Tibial artery (tissue), 4 donors: Measurements from ENCODE around the gene PLXNA4.

ENCODE experiments used
- DNase-seq, 2 donors: peaks; one replicate each; pipeline ENCODE4 v3.0.0-alpha.2; 2019
- H3K27ac ChIP-seq, 2 donors: fragments of 200-600 bp; sonication (generic) in 1 of 2; 1 replicate in 1 of 2; 2 replicates in 1 of 2; pipeline ENCODE4 v1.5.1; 2018 to 2019; ENCODE audit warnings: mild to moderate bottlenecking in 1 of 2
- H3K27me3 ChIP-seq, 2 donors: fragments of 200-600 bp; sonication (generic) in 1 of 2; one replicate each; pipeline versions ENCODE4 v1.5.1 to v1.6.0; 2016 to 2019
- H3K36me3 ChIP-seq, 3 donors: fragments of 200-600 bp; sonication (generic) in 2 of 3; one replicate each; pipeline ENCODE4 v1.5.1; 2016 to 2019; ENCODE audit warnings: mild to moderate bottlenecking in 2 of 3
- H3K4me1 ChIP-seq, 4 donors: fragments of 200-600 bp; sonication (generic) in 2 of 4; 1 replicate in 3 of 4; 2 replicates in 1 of 4; pipeline ENCODE4 v1.5.1; 2016 to 2019
- H3K4me3 ChIP-seq, 2 donors: fragments of 200-600 bp; sonication (generic) in 1 of 2; 1 replicate in 1 of 2; 2 replicates in 1 of 2; pipeline ENCODE4 v1.5.1; 2018 to 2019; ENCODE audit warnings: mild to moderate bottlenecking in 2 of 2
- H3K9me3 ChIP-seq, 3 donors: fragments of 200-600 bp; sonication (generic) in 1 of 3; one replicate each; pipeline ENCODE4 v1.5.1; 2016 to 2019
- intact Hi-C: fragments of 100-400 bp; cut with DNase I; formaldehyde crosslinking; loops from one replicate; pipeline ENCODE4 v1.15.0; 2023; ENCODE audit warnings: low total_unique reads
- TF ChIP-seq, protein P1 (sequence below), 2 experiments: fragments of 200-600 bp in 1 of 2; fragments of 450-650 bp in 1 of 2; IDR thresholded peaks; one replicate each; pipeline ENCODE4 v1.5.1; 2017 to 2019; ENCODE audit warnings: antibody characterized with exemption in 2 of 2, mild to moderate bottlenecking in 1 of 2, moderate library complexity in 1 of 2

Gene PLXNA4

DNA sequence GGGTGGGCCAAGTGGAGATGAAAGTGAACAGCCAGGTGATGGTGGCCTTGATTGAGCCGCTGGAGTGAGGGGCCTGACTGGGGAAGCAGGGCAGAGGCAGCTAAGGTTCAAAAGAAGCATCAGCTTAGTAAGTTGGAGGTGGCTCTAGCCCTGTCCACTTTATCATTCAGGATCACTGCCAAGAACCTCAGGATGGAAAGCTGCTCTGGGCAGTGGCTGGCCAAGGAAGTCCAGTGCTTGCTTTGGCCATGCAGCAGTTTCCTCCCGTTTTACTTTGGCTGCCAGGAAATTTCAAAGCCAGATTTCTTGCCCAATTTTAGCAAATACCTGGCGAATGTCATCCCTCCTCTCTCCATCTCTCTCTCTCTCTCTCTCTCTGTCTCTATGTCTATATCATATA is 384.9 kb downstream of the PLXNA4 start:
- Histone ChIP-seq H3K4me1 (no peaks in the 10 kb centered on the region), H3K36me3 (peaks cover 0 to 14% (median 0%) of the 10 kb centered on the region in 3 donors), H3K4me3 (no peak overlapping the region), H3K27me3 (no peaks in the 10 kb centered on the region), H3K9me3 (peaks cover 8 to 15% (median 10%) of the 10 kb centered on the region in 3 donors), H3K27ac (no peak overlapping the region)
- TF ChIP-seq, protein P1, sequence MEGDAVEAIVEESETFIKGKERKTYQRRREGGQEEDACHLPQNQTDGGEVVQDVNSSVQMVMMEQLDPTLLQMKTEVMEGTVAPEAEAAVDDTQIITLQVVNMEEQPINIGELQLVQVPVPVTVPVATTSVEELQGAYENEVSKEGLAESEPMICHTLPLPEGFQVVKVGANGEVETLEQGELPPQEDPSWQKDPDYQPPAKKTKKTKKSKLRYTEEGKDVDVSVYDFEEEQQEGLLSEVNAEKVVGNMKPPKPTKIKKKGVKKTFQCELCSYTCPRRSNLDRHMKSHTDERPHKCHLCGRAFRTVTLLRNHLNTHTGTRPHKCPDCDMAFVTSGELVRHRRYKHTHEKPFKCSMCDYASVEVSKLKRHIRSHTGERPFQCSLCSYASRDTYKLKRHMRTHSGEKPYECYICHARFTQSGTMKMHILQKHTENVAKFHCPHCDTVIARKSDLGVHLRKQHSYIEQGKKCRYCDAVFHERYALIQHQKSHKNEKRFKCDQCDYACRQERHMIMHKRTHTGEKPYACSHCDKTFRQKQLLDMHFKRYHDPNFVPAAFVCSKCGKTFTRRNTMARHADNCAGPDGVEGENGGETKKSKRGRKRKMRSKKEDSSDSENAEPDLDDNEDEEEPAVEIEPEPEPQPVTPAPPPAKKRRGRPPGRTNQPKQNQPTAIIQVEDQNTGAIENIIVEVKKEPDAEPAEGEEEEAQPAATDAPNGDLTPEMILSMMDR (IDR thresholded peaks at IDR 0.05), result no peak
- intact Hi-C loops, result no loop called here
- no peak for DNase-seq

- no peak for DNase-seq
- Histone ChIP-seq H3K27me3 (no peaks in the 10 kb centered on the region), H3K27ac (no peak overlapping the region), H3K36me3 (peaks cover 0 to 10% (median 0%) of the 10 kb centered on the region in 3 donors), H3K4me1 (no peaks in the 10 kb centered on the region), H3K4me3 (no peak overlapping the region), H3K9me3 (peaks cover 8 to 15% (median 14%) of the 10 kb centered on the region in 3 donors)
- intact Hi-C loops, result no loop called here
- TF ChIP-seq, protein P1 (IDR thresholded peaks at IDR 0.05), result no peak
Measured at GRCh38 chr7:132190683-132191082, 385.6 kb downstream of the PLXNA4 start.

- TF ChIP-seq, protein P1 (IDR thresholded peaks at IDR 0.05), result no peak
- intact Hi-C loops, result no loop called here
- DNase-seq, result no peak
- Histone ChIP-seq H3K4me3 (no peak overlapping the region), H3K9me3 (peaks cover 8 to 15% (median 14%) of the 10 kb centered on the region in 3 donors), H3K27ac (no peak overlapping the region), H3K4me1 (no peaks in the 10 kb centered on the region), H3K27me3 (no peaks in the 10 kb centered on the region), H3K36me3 (peaks cover 0 to 10% (median 0%) of the 10 kb centered on the region in 3 donors)
Measured at GRCh38 chr7:132189881-132190280, 386.4 kb downstream of the PLXNA4 start.

DNA sequence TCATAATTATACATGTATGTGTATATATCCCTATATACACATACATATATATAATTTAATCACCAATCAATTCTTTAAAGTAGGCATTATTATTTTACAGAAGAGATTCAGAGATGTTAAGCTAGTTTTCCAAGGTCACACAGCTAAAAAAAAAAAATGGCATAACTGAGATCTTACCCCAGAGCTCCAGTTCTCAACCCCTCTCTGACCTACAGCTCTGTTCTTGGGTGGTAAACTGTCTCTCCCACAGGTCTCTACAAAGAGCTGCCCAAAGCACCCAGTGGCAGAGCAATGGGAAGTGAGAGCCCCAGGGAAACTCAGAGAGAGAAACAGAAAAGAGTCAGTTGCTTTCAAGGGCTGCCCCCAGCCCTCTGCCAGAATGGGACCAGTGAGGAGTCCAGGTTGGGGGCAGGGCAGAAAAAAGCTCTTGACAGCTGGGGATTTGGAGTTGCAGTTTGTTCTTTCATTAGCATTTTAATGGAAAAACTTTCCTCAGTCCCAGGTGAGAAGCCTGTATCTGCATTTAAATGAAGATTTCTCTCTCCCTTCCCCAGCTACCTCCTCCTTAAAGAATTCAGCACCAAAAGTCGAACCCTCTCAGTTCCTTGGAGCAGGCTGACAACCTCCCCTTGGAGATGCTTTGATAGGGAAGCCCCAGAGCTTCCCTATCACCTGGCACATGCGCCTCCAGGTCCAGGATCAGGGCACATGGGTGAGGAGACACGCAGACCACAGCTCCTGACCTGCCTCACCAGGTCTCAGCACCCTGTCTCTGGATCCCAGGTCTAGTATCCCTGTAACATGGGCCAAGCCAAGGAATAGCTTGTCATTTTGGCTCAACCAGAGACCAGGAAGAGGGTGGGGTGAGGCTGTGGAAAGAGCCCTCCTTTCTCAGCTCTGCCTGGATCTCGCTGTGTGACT is 388.1 kb downstream of the PLXNA4 start:
- H3K9me3 ChIP-seq, result peaks cover 8 to 15% (median 14%) of the 10 kb centered on the region in 3 donors
- H3K36me3 ChIP-seq, result peaks cover 0 to 10% (median 0%) of the 10 kb centered on the region in 3 donors
- no peak overlapping the region for H3K27ac ChIP-seq
- no peaks in the 10 kb centered on the region for H3K4me1 ChIP-seq
- no peaks in the 10 kb centered on the region for H3K27me3 ChIP-seq
- no peak overlapping the region for H3K4me3 ChIP-seq
- DNase-seq, result no peak
- intact Hi-C loops, result no loop called here
- TF ChIP-seq, protein P1 (IDR thresholded peaks at IDR 0.05), result no peak

DNA sequence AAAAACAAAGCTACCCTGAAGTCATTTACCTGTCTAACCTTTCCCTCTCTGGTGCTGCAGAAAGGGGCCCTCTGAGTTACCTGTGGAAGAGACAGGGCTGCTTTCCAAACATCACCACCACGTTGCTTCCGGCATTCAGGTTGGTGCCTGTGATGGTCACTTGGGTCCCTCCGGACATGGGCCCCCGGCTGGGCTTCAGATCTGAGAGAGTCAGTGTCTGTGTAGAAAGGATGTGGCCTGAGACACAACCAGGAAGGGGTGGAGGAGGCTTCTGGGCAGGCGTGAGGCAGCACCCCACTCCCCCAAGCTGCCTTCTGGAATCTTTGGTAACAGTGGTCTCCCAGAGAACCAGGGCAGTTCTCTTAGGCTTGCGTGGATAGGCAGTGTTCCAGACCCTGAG is 388.9 kb downstream of the PLXNA4 start:
- DNase-seq, result no peak
- intact Hi-C loops, result no loop called here
- TF ChIP-seq, protein P1 (IDR thresholded peaks at IDR 0.05), result no peak
- peaks cover 0 to 10% (median 0%) of the 10 kb centered on the region in 3 donors for H3K36me3 ChIP-seq
- H3K4me1 ChIP-seq, result no peaks in the 10 kb centered on the region
- no peak overlapping the region for H3K27ac ChIP-seq
- H3K4me3 ChIP-seq, result no peak overlapping the region
- H3K27me3 ChIP-seq, result no peaks in the 10 kb centered on the region
- H3K9me3 ChIP-seq, result peaks cover 8 to 15% (median 14%) of the 10 kb centered on the region in 3 donors
